Measurements from ENCODE around the gene KRT13.

DNA sequence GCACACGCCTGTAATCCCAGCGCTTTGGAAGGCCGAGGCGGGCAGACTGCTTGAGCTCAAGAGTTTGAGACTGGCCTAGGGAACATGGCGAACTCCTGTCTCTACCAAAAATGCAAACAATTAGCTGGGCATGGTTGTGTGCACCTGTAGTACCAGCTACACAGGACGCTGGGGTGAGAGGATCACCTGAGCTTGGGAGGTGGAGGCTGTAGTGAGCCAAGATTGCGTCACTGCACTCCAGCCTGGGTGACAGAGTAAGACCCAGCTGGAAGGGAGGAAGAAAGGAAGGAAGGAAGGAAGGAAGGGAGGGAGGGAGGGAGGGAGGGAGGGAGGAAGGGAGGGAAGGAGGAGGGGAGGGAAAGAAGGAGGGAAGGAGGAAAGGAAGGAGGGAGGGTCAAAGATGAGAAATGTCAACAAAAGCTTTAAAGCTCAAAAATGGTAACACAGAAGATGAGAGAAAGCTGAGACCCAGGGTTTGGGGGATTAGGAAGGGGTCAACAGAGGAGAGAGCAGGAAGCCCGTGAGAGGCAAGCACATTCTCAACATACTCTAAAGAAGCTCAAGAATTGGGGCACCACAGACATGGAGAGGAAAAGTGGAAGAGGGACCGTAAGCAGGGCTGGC, 27.6 kb upstream of the KRT13 start:
- TF ChIP-seq, protein P1, sequence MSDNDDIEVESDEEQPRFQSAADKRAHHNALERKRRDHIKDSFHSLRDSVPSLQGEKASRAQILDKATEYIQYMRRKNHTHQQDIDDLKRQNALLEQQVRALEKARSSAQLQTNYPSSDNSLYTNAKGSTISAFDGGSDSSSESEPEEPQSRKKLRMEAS (IDR thresholded peaks at IDR 0.05), result no peak
- TF ChIP-seq, protein P2, sequence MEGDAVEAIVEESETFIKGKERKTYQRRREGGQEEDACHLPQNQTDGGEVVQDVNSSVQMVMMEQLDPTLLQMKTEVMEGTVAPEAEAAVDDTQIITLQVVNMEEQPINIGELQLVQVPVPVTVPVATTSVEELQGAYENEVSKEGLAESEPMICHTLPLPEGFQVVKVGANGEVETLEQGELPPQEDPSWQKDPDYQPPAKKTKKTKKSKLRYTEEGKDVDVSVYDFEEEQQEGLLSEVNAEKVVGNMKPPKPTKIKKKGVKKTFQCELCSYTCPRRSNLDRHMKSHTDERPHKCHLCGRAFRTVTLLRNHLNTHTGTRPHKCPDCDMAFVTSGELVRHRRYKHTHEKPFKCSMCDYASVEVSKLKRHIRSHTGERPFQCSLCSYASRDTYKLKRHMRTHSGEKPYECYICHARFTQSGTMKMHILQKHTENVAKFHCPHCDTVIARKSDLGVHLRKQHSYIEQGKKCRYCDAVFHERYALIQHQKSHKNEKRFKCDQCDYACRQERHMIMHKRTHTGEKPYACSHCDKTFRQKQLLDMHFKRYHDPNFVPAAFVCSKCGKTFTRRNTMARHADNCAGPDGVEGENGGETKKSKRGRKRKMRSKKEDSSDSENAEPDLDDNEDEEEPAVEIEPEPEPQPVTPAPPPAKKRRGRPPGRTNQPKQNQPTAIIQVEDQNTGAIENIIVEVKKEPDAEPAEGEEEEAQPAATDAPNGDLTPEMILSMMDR (IDR thresholded peaks at IDR 0.05; ENCODE audit: low read depth, low read length, missing input control), result no peak
- TF ChIP-seq SP1 (IDR thresholded peaks at IDR 0.05) (no peak), YY1 (IDR thresholded peaks at IDR 0.05) (no peak), GABPA (IDR thresholded peaks at IDR 0.05 in 1 of 2, conservative IDR thresholded peaks at IDR 0.05 in 1 of 2) (no peak), RAD21 (IDR thresholded peaks at IDR 0.05) (no peak), TAF1 (conservative IDR thresholded peaks at IDR 0.05) (no peak), EGR1 (IDR thresholded peaks at IDR 0.05; ENCODE audit: low read depth in 2 of 2) (no peak), FOXA1 (IDR thresholded peaks at IDR 0.05) (no peak), RXRA (IDR thresholded peaks at IDR 0.05) (no peak)
- TF ChIP-seq, protein P3, sequence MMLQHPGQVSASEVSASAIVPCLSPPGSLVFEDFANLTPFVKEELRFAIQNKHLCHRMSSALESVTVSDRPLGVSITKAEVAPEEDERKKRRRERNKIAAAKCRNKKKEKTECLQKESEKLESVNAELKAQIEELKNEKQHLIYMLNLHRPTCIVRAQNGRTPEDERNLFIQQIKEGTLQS (IDR thresholded peaks at IDR 0.05), result no peak
- TF ChIP-seq, protein P4, sequence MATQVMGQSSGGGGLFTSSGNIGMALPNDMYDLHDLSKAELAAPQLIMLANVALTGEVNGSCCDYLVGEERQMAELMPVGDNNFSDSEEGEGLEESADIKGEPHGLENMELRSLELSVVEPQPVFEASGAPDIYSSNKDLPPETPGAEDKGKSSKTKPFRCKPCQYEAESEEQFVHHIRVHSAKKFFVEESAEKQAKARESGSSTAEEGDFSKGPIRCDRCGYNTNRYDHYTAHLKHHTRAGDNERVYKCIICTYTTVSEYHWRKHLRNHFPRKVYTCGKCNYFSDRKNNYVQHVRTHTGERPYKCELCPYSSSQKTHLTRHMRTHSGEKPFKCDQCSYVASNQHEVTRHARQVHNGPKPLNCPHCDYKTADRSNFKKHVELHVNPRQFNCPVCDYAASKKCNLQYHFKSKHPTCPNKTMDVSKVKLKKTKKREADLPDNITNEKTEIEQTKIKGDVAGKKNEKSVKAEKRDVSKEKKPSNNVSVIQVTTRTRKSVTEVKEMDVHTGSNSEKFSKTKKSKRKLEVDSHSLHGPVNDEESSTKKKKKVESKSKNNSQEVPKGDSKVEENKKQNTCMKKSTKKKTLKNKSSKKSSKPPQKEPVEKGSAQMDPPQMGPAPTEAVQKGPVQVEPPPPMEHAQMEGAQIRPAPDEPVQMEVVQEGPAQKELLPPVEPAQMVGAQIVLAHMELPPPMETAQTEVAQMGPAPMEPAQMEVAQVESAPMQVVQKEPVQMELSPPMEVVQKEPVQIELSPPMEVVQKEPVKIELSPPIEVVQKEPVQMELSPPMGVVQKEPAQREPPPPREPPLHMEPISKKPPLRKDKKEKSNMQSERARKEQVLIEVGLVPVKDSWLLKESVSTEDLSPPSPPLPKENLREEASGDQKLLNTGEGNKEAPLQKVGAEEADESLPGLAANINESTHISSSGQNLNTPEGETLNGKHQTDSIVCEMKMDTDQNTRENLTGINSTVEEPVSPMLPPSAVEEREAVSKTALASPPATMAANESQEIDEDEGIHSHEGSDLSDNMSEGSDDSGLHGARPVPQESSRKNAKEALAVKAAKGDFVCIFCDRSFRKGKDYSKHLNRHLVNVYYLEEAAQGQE (IDR thresholded peaks at IDR 0.05), result no peak
- TF ChIP-seq, protein P5, sequence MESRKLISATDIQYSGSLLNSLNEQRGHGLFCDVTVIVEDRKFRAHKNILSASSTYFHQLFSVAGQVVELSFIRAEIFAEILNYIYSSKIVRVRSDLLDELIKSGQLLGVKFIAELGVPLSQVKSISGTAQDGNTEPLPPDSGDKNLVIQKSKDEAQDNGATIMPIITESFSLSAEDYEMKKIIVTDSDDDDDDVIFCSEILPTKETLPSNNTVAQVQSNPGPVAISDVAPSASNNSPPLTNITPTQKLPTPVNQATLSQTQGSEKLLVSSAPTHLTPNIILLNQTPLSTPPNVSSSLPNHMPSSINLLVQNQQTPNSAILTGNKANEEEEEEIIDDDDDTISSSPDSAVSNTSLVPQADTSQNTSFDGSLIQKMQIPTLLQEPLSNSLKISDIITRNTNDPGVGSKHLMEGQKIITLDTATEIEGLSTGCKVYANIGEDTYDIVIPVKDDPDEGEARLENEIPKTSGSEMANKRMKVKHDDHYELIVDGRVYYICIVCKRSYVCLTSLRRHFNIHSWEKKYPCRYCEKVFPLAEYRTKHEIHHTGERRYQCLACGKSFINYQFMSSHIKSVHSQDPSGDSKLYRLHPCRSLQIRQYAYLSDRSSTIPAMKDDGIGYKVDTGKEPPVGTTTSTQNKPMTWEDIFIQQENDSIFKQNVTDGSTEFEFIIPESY (IDR thresholded peaks at IDR 0.05), result no peak
